ENCODE results near the gene JAG1.

Gene JAG1

DNA sequence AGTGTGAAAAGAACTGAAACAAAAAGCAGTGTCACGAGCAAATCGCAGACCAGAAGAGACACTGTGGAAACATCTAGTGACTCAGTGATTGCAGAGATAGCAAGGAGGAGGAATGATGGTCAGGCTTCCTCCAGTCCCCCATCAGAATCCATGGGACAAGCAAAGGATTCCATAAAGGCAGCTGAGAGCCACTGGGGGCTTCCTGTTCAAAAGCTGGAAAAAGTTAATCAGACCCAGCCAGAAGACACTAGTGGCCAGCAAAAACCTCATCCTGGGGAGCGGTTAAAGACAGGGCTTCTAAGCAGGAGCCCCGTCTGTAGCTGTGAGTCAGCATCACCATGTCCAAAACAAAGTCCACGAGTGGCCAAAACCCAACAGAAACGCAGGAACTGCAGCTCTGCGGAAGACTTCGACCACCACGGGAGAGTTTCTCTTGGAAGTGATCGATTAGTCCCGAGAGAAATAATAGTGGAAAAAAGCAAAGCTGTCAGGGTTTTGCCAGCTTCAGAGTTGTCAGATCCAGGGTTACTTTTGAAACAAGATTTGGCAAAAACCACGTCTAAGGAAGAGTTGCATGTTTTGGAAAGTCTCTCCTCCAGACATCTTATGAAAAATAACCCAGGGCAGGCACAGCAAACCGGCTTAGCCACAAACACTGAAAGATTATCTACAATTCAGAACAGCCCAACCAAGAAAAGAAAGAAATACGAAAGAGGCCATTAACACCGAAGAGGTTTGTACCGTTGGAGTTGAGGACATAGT lies 51.0 kb downstream of the JAG1 start:
- CTCF ChIA-PET, result no interaction called here
- no peak for TF ChIP-seq ZBTB21 (tag by site-specific recombination; IDR thresholded peaks at IDR 0.05)
- TF ChIP-seq ZNF792 (tag by site-specific recombination; IDR thresholded peaks at IDR 0.05), result no peak
- TF ChIP-seq ZNF416 (tag by site-specific recombination; IDR thresholded peaks at IDR 0.05), result no peak
- no peak for TF ChIP-seq ZNF366 (tag by site-specific recombination; conservative IDR thresholded peaks at IDR 0.05)
- TF ChIP-seq ZNF266 (tag by site-specific recombination; IDR thresholded peaks at IDR 0.05; ENCODE audit: low read depth), result no peak
- no peak for TF ChIP-seq ZNF394 (tag by site-specific recombination; IDR thresholded peaks at IDR 0.05; ENCODE audit: borderline replicate concordance)
- no peak for TF ChIP-seq ZNF138 (tag by site-specific recombination; IDR thresholded peaks at IDR 0.05; ENCODE audit: borderline replicate concordance)
- TF ChIP-seq PRDM1 (tag by site-specific recombination; IDR thresholded peaks at IDR 0.05), result no peak
- no peak for TF ChIP-seq ZNF830 (tag by site-specific recombination; IDR thresholded peaks at IDR 0.05; ENCODE audit: low read depth)
- H3K4me1 ChIP-seq (ENCODE audit: control insufficient read depth, insufficient read depth, low read length), result peaks cover 10% of the 10 kb centered on the region
- no peaks in the 10 kb centered on the region for H3K36me3 ChIP-seq (ENCODE audit: control insufficient read depth in 2 of 2, insufficient read depth in 1 of 2, low read length in 2 of 2)
- H3K27ac ChIP-seq (ENCODE audit: extremely low read depth, low read depth, low read length), result no peak overlapping the region
- POLR2A ChIA-PET, result interaction anchor here (1.4 kb wide), 1 partner anchor 102 kb away, joined by 3 read pairs; no protein-coding TSS in a partner anchor
- H3K4me3 ChIP-seq (ENCODE audit: low read depth, low read length), result no peak overlapping the region
- H3K9me3 ChIP-seq (ENCODE audit: control insufficient read depth, insufficient read depth, low read depth, low read length), result no peaks in the 10 kb centered on the region

DNA sequence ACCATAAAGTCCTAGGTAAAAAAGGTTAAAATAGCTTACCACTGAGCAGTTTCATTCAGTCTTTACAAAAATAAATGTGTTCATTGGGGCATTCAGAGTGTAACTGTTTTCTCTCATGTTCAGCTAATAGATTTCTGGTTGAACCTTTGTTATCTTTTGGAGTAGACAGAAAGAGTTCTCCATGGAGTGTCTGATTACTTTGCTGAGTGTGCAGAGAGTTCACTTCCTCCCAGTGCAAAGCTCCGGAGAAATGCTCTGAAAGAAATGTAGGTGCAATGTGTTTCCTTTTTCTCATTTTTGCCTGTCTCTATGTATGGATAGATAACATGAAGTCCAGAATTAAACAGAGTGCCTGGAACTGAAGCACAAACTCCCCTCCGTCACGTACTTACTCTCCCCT lies 52.6 kb downstream of the JAG1 start:
- Histone ChIP-seq H3K9me3 (ENCODE audit: control insufficient read depth, insufficient read depth, low read depth, low read length) (no peaks in the 10 kb centered on the region), H3K4me1 (ENCODE audit: control insufficient read depth, insufficient read depth, low read length) (peaks cover 10% of the 10 kb centered on the region), H3K27ac (ENCODE audit: extremely low read depth, low read depth, low read length) (no peak overlapping the region), H3K36me3 (ENCODE audit: control insufficient read depth in 2 of 2, insufficient read depth in 1 of 2, low read length in 2 of 2) (no peaks in the 10 kb centered on the region), H3K4me3 (ENCODE audit: low read depth, low read length) (no peak overlapping the region)
- ChIA-PET POLR2A (no interaction called here), CTCF (interaction anchor here (0.7 to 1.2 kb wide), 3 partner anchors 8 to 16 kb away, joined by 3 to 5 read pairs (median 3); no protein-coding TSS in a partner anchor)
- TF ChIP-seq ZNF157 (tag by site-specific recombination; IDR thresholded peaks at IDR 0.05) (no peak), ZNF473 (tag by site-specific recombination; IDR thresholded peaks at IDR 0.05) (no peak), ZNF114 (tag by site-specific recombination; IDR thresholded peaks at IDR 0.05) (no peak), ZNF155 (tag by site-specific recombination; IDR thresholded peaks at IDR 0.05) (no peak), ZNF175 (tag by site-specific recombination; IDR thresholded peaks at IDR 0.05) (no peak), FEZF1 (tag by site-specific recombination; IDR thresholded peaks at IDR 0.05) (no peak), KLF1 (tag by site-specific recombination; IDR thresholded peaks at IDR 0.05) (no peak), BCL11A (tag by site-specific recombination; IDR thresholded peaks at IDR 0.05; ENCODE audit: low read depth) (no peak), KLF10 (tag by site-specific recombination; IDR thresholded peaks at IDR 0.05) (no peak), ZXDB (tag by site-specific recombination; IDR thresholded peaks at IDR 0.05) (no peak), ZNF610 (tag by site-specific recombination; IDR thresholded peaks at IDR 0.05; ENCODE audit: borderline replicate concordance) (no peak)
- TF ChIP-seq, protein P1, sequence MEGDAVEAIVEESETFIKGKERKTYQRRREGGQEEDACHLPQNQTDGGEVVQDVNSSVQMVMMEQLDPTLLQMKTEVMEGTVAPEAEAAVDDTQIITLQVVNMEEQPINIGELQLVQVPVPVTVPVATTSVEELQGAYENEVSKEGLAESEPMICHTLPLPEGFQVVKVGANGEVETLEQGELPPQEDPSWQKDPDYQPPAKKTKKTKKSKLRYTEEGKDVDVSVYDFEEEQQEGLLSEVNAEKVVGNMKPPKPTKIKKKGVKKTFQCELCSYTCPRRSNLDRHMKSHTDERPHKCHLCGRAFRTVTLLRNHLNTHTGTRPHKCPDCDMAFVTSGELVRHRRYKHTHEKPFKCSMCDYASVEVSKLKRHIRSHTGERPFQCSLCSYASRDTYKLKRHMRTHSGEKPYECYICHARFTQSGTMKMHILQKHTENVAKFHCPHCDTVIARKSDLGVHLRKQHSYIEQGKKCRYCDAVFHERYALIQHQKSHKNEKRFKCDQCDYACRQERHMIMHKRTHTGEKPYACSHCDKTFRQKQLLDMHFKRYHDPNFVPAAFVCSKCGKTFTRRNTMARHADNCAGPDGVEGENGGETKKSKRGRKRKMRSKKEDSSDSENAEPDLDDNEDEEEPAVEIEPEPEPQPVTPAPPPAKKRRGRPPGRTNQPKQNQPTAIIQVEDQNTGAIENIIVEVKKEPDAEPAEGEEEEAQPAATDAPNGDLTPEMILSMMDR (tag by site-specific recombination; IDR thresholded peaks at IDR 0.05), result no peak
- TF ChIP-seq, protein P2, sequence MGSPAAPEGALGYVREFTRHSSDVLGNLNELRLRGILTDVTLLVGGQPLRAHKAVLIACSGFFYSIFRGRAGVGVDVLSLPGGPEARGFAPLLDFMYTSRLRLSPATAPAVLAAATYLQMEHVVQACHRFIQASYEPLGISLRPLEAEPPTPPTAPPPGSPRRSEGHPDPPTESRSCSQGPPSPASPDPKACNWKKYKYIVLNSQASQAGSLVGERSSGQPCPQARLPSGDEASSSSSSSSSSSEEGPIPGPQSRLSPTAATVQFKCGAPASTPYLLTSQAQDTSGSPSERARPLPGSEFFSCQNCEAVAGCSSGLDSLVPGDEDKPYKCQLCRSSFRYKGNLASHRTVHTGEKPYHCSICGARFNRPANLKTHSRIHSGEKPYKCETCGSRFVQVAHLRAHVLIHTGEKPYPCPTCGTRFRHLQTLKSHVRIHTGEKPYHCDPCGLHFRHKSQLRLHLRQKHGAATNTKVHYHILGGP (tag by site-specific recombination; IDR thresholded peaks at IDR 0.05), result no peak

Data from HEK293 (cell line).